Pancreas (tissue), 10 donors: ENCODE results near the gene LBX1. TPM values are rescaled to one million over a fixed set of nuclear protein-coding genes. Genes with fewer than 3 reads are reported as not detected.

Source experiments
- ATAC-seq, 4 donors: fragments of 200-7000 bp; cut with Tn5 transposase; one replicate each; pipeline versions ENCODE4 v1.8.0 to v1.9.1; 2020; ENCODE audit warnings: mild to moderate bottlenecking in 4 of 4, moderate library complexity in 4 of 4
- DNase-seq, 6 donors: peaks; one replicate each; pipeline ENCODE4 v3.0.0-alpha.2; 2020
- FAIRE-seq: peaks from 2 replicates; lab custom pipeline; 2012; peaks lifted over from hg19 to GRCh38; lab: Jason Lieb, UNC
- H3K27ac ChIP-seq, 4 donors: fragments of 200-600 bp; sonication (generic); 1 replicate in 3 of 4; 2 replicates in 1 of 4; pipeline versions ENCODE4 v1.5.0 to v1.8.0; 2020
- H3K27me3 ChIP-seq, 4 donors: fragments of 200-600 bp; one replicate each; pipeline ENCODE4 v1.8.0; 2021
- H3K36me3 ChIP-seq, 3 donors: fragments of 200-600 bp; sonication (generic) in 1 of 3; one replicate each; pipeline versions ENCODE4 v1.5.0 to v1.8.0; 2020 to 2021
- H3K4me1 ChIP-seq, 3 donors: fragments of 200-600 bp; one replicate each; pipeline ENCODE4 v1.8.0; 2021
- H3K4me3 ChIP-seq, 4 donors: fragments of 200-600 bp; sonication (generic) in 2 of 4; one replicate each; pipeline versions ENCODE4 v1.5.0 to v1.8.0; 2020 to 2021
- H3K9me3 ChIP-seq, 4 donors: fragments of 200-600 bp; one replicate each; pipeline ENCODE4 v1.8.0; 2021
- CTCF ChIP-seq, 4 donors: fragments of 200-600 bp; sonication (generic) in 3 of 4; IDR thresholded peaks; one replicate each; pipeline versions ENCODE4 v1.5.0 to v1.8.0; 2021; ENCODE audit warnings: antibody characterized with exemption in 4 of 4
- WGBS, 2 donors: extraction: QIAGEN DNeasy Blood & Tissue Kit; methylation state at CpG; one replicate each; pipeline ENCODE4 v1.1.7; 2013; 5-methylcytosine and 5-hydroxymethylcytosine counted together
- intact Hi-C, 3 donors: fragments of 100-400 bp; cut with DNase I; formaldehyde crosslinking; loops; one replicate each; pipeline versions ENCODE4 v1.11.1 to v1.14.2; 2022
- polyA plus RNA-seq, 2 donors: library from polyadenylated mRNA; stranded (reverse); fragments of 200-250 nt; gene quantifications; one replicate each; pipeline ENCODE4 v1.2.3, GENCODE V29; 2013
- total RNA-seq, 6 donors: library from RNA; stranded (reverse); fragmentation: NEBNext Ultra II Directional in 4 of 6; extraction: Animal tissue kit (Norgen Biotek cat#: 25700) in 4 of 6; gene quantifications; one replicate each; pipeline versions ENCODE4 v1.2.1 to v1.2.4, GENCODE V29; 2021 to 2023
- donor health status: healthy with polysubstance abuse.
- donor health status: DM: no; HTN: no; CAD: no; lungs with moderate emphysema.
- donor health status: DM: no; HTN: no; CAD: no.
- donor health status: control.
- donor health status: control.
- donor health status: Bipolar disorder and iron deficiency.
- donor health status: DM: yes; HTN: yes; CAD: no.
- donor health status: DM: no; HTN: no; CAD: no.
- donor health status: DM: no; HTN: no; CAD: no.
- donor health status: DM: yes; HTN: yes; CAD: no.

LBX1 gene
- total and polyA plus RNA-seq, 8 donors = not detected

- no peak overlapping the region for H3K27ac ChIP-seq
- DNase-seq (no peak), ATAC-seq (no peak), FAIRE-seq (no peak)
- intact Hi-C loops = no loop called here
- TF ChIP-seq CTCF (IDR thresholded peaks at IDR 0.05) = no peak
- peaks cover 0 to 2% (median 0%) of the 10 kb centered on the region in 4 donors for H3K27me3 ChIP-seq
- H3K4me1 ChIP-seq = no peaks in the 10 kb centered on the region
- H3K36me3 ChIP-seq = no peaks in the 10 kb centered on the region
- WGBS, 2 donors = 75 to 88% methylated on average over 4 of the region's 4 CpGs
- no peaks in the 10 kb centered on the region for H3K9me3 ChIP-seq
- H3K4me3 ChIP-seq = no peak overlapping the region
Observed at GRCh38 chr10:101258179-101258885, 29.1 kb upstream of the LBX1 start.

- H3K36me3 ChIP-seq = no peaks in the 10 kb centered on the region
- no peak overlapping the region for H3K4me3 ChIP-seq
- no peak for FAIRE-seq
- ATAC-seq = no peak
- no peak for TF ChIP-seq CTCF (IDR thresholded peaks at IDR 0.05)
- H3K27me3 ChIP-seq = peaks cover 0 to 2% (median 0%) of the 10 kb centered on the region in 4 donors
- H3K9me3 ChIP-seq = no peaks in the 10 kb centered on the region
- WGBS, 2 donors = 80 to 86% methylated on average over 4 of the region's 4 CpGs
- H3K4me1 ChIP-seq = no peaks in the 10 kb centered on the region
- intact Hi-C loops = no loop called here
- H3K27ac ChIP-seq = no peak overlapping the region
- no peak for DNase-seq
Observed at GRCh38 chr10:101257491-101257890, 28.2 kb upstream of the LBX1 start.

- TF ChIP-seq CTCF (IDR thresholded peaks at IDR 0.05) = no peak
- Histone ChIP-seq H3K36me3 (no peaks in the 10 kb centered on the region), H3K27me3 (peaks cover 0 to 2% (median 0%) of the 10 kb centered on the region in 4 donors), H3K27ac (no peak overlapping the region), H3K4me3 (no peak overlapping the region), H3K9me3 (no peaks in the 10 kb centered on the region), H3K4me1 (no peaks in the 10 kb centered on the region)
- FAIRE-seq (no peak), ATAC-seq (no peak), DNase-seq (no peak)
- 62 to 68% methylated on average over 3 of the region's 3 CpGs for WGBS, 2 donors
- intact Hi-C loops = no loop called here
Observed at GRCh38 chr10:101257084-101257483, 27.8 kb upstream of the LBX1 start.

GRCh38 chr10:101256387-101256786 lies 27.1 kb upstream of the LBX1 start:
- 81 to 100% methylated on average over 1 of the region's 1 CpG for WGBS, 2 donors
- FAIRE-seq (no peak), DNase-seq (no peak)

More at GRCh38 chr10:101256387-101256786, 27.1 kb upstream of the LBX1 start:
- ATAC-seq = no peak
- no peak for TF ChIP-seq CTCF (IDR thresholded peaks at IDR 0.05)
- no peaks in the 10 kb centered on the region for H3K4me1 ChIP-seq
- intact Hi-C loops = no loop called here
- H3K36me3 ChIP-seq = no peaks in the 10 kb centered on the region
- H3K27me3 ChIP-seq = peaks cover 0 to 2% (median 0%) of the 10 kb centered on the region in 4 donors
- H3K9me3 ChIP-seq = no peaks in the 10 kb centered on the region
- H3K27ac ChIP-seq = no peak overlapping the region
- H3K4me3 ChIP-seq = no peak overlapping the region
